HG03460 (cell line): ENCODE results near the gene CCDC177.

Experiments used
- ATAC-seq: cut with Tn5 transposase; IDR thresholded peaks from one replicate; pipeline ENCODE4 v1.9.1; 2021; ENCODE audit not compliant: unreplicated experiment

Gene CCDC177

DNA sequence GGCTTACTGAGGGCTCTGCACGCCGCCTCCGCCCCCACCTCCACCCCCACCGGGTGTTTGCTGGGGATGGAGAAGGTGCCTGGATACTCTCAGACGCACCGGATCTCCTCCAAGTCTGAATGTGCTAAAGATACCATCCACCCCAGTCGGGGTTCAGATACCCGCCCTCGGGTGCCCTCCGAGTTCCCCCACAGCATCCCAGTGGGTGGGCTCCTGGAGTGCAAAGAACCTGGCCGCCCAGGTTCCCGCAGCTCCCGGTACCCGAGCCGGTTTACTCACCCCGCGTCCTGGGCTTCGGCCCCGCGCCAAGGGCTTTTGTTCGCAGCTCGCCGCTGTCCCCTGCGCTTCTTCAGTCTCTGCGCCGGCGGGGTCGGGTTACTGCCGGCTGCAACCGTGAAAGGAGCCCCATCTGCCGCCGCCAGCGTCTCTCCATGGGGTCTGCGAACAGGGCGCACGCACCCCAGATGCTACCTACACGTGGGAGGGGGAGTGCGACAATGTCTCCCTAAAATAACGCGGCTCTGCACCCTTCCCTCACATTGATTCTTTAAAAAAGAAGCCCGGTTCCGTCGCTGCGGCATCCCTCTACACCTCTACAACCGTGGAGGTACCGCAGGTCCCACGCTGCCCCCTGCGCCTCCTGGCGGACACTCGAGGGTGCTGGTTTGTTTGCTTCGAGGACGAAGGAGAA lies at the start of gene CCDC177:
TSS of gene CCDC177 (minus strand) at position 609 of the 691 bp plus-strand sequence. CDS start 1,249 bp downstream, outside the sequence.
- no peak for ATAC-seq

DNA sequence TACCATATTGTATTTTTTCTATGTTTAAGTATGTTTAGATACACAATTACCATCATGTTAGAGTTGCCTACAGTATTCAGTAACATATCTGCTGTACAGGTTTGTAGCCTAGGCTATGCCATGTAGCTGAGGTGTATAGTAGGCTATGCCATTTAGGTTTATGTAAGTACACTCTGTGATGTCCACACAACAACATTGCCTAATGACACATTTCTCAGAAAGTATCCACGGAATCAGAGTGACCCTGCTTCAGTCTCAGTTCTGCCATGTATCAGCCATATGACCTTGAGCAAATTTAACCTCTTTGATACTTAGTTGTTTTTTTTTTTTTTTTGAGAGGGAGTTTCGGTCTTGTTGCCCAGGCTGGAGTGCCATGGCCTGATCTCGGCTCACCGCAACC lies 49.5 kb upstream of the CCDC177 start:
- ATAC-seq = no peak

DNA sequence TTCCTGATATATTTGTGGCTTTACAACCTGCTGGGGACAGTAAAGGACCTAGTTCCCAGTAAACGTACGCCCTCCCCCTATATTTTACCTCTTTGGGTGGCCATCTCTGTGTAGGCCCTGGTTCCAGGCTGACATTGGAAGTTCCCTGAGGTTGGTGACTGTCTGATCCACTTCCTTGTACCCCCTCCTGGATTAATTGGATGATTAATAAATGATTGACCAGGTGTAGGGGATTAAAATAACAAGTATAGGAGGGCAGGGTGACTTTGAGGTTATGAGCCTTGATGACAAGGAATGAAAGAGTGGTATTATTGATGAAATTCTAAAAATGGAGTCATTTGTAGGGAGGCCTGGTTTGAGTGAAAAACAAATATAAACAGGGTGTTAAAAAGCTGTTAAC lies 46.3 kb upstream of the CCDC177 start:
- ATAC-seq = no peak

- no peak for ATAC-seq
Measured at GRCh38 chr14:69620211-69620611, 45.5 kb upstream of the CCDC177 start.

DNA sequence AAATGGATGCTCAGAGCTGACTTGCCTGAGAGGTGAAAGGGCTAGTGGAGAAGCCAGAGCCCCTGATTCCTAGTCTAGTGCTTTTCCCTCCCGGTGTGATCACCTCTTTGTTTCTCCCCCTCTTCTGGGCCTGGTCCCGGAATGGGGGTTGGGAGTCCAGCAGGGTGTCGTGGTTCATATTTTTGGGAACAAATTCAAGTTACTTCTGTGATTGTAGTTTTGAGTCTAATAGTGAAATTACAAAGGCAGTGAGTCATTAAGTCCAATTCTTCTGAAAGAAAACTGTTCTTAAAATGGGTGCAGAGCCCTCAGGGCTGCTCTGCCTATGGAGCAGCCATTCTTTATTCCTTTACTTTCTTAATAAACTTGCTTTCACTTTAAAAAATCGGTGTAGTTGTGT lies 44.3 kb upstream of the CCDC177 start:
- no peak for ATAC-seq

DNA sequence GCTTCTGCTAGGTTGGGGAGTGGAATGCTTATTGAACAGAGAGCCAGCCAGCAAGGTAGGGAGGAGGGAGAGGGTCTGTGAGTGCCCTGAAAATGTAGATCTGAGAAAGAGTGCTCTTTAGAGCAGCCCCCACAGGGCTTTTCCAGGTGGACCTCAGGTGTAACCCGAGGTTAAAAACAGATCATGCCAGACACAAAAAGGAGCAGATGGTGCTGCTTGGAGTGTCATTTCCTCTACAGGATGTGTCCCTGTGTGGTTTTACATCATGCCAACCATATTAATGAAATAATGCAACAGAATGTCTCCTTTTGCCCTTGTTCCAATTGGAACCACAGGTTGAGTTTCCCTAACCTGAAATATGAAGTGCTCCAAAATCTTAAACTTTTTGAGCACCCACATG lies 43.1 kb upstream of the CCDC177 start:
- ATAC-seq = no peak

DNA sequence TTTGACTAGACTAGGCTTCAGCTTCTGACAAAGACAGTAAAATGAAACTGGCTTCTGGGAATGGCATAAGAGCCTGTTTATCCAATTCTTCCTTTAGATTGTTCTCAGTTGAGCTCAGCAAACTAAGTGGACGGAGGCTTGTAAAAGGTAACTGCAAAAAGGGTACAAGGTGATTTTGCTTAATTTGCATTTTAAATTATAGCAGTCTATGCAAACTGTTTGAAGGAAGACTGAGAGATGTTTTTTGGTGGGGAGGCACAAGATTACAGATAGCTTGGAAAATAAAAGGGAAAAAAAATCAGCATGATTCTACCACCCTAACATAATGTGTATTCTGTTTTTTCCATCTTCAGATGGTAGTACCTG lies 41.7 kb upstream of the CCDC177 start:
- no peak for ATAC-seq

DNA sequence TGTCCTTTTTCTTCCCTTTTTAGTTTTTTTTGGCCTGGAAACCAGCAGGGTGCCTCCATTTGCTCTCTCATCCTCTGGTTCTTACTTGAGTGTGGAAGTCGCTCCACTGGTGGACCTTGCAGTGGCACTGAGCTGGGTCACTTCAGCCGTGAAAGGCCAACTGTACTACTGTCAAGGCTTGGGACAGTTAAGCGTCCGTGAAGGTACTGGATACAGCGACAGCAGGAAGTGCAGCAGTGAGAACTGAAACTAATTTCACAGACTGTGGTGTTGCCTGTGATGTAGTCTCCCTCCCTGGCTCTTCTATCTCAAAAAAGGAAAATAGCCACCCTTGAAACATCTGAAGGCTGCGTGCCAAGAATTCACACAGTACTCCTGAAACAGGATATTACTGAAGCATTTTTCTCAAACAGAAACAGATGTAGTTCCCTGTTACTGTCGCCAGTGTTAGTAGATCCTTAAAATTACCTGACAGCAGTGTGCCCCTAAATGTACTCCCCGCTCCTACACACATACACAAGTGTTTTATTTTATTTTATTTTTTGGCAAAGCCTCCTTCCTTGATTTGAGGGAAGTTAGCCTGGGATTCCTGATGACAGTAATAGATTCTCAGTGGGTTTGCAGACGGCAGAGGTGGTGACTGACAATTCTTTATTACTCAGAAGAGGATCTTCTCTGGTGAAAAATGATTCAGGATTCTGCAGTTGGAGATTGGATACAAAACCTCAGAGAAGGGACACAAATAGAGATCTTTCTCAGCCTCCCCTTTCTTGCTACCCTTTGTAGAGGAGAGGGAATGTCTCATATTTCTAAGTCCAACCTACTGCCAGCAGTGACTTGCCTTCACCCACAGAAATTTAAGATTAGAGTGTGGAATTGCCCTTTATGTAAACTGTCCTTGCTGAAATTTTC lies 41.1 kb upstream of the CCDC177 start:
- peak; percentile 50 for ATAC-seq

- no peak for ATAC-seq
Measured at GRCh38 chr14:69615121-69615495, 40.4 kb upstream of the CCDC177 start.

- ATAC-seq = no peak
Measured at GRCh38 chr14:69614592-69614991, 39.9 kb upstream of the CCDC177 start.

DNA sequence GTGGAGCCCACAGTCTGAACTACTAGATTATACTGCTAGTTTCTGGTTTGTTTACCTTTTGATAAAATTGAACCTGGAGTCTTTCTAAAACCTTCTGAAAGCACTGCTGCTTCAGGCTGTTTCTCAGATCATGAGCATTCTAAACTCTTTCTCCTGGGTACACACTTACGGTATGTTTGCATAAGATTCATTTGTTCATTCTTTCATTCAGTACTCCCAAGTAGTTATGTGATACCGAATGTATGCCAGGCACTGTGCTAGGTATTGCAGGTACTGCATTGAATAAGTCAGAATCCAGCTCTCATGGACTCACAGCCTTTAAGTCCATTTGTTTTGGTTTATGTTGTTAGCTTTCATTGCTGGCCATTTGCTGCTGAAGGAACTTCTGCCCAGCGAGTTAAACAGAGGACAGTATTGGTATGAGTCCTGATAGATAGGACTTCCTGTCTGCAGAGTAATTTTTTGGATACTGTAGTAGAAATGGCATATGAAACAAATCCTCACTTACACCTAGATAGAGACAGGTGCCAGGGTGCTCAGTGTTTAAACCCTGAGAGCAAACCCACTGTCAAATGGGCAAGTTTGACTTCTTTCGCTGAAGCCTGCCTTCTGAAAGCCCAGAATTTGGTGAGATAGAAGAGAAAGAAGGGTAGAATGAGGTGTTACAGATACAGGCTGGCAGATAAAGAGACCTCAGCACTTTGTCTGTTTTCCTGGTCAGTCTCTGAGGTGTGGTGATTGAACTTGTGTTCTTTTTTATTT lies 38.8 kb upstream of the CCDC177 start:
- ATAC-seq = no peak

DNA sequence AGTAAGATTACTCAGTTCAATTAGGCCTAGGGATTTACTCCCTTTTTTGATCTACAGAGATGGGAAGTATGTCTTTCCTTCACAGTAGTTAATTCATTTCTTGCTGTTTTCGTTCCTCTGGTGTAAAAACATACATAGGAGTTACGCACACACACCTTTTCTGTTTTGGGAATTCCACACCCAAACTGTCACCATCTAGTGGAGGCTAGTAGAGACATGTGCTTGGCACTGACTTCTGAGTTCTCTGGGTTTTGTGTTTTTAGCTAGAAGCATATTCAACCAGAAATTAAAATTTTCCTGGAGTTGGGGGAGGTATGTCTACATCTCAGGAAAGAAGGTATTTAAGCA lies 38.1 kb upstream of the CCDC177 start:
- ATAC-seq = no peak

DNA sequence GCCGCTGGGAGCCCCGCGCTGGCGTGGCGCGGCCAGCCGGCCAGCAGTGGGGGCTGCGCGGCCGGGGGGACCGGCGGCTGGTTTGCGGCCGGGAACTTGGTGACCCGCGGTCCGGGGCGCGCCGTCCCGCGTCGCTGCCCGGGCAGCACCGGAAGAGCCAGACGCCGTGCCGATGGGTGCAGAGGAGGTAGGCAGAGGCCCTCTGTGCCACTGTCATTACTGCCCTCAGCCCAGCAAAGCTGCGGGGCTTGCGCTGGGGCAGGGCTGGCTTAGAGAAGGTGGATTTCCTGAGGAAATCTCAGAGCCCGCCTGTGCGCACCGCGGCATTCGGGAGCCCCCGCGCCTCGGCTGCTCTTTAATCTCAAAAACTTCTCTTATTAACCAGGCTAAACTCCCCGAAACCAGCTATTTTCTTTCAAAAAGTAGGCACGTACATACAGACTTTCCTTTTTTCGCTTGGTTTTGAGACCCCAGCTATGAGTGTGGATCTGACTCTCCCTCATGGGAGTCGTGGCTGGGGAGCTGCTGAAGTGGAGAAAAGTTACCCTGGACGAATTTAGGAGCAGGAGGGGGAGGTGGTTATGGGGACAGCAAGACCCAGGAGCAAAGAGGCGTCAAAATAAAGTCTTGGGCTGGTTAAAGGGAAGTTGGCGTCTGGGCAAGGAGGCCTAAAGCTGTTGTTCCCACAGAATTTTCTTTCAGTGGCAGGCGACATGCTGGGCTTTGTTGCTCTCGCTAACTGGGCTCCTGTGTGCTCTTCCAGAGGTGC lies 37.5 kb upstream of the CCDC177 start:
- ATAC-seq = peak; percentile 11

- ATAC-seq = peak; percentile 51
Measured at GRCh38 chr14:69611172-69612013, 36.7 kb upstream of the CCDC177 start, which contains the start of gene SUSD6. TSS of gene SUSD6 (plus strand) at chr14:69611596. CDS start at chr14:69658593, 46,997 bp downstream.

DNA sequence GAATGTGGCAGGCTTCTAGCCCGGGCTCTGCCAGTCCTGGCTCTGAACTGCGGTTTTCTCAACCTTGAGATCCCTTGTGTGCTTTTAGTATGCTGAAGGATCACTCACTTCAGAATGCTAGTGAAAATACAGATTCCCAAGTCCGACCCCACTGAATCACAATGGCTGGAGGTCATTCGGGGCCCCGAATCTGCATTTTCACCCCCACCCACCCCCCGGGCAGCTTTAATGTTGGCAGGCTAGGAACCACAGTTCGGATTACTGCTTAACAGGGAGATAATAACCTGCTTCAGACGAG lies 36.2 kb upstream of the CCDC177 start:
- ATAC-seq = no peak

- ATAC-seq = no peak
Measured at GRCh38 chr14:69610020-69610873, 35.6 kb upstream of the CCDC177 start.

DNA sequence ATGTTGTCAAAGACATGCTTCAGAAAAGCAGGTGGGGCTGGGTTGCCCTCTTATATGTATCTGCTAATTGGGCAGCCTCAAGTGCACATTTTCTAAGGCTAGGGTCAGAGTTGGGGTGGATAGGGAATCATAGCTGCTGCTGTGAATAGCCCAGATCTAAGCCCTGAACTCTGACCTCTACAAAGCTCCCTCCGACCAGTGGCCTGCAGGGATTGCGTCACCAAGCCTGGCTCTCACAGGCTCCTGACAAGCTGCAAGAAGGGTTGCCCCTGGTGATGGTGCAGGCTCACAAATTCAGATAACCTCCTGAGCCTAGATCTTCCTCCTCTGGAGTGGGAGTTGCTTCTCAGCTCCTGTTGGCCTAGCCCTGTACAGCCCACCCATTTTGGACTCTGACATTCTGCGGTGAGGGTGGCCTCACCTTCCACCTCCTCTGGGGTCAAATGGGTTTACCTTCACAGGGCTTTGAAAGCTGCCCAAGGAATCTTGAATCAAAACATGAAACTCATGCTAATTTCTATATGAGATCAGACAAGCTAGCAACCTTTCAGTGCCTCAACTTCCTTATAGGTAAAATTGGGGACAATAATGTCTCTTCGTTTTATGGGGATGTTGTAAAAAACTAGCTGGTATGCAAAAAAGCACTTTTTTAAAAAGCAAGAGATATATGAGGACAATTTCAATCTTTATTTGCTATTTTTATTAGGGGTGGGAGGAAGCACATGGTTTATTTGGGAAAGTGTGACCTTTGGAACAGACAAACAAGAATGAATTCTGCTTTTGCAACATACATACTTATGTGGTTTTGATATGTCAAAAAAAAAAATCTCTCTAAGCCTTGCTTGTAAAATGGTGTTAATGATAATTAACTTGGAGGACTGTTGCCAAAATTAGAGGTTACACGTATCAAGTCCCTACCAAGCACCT lies 31.9 kb upstream of the CCDC177 start:
- ATAC-seq = no peak

DNA sequence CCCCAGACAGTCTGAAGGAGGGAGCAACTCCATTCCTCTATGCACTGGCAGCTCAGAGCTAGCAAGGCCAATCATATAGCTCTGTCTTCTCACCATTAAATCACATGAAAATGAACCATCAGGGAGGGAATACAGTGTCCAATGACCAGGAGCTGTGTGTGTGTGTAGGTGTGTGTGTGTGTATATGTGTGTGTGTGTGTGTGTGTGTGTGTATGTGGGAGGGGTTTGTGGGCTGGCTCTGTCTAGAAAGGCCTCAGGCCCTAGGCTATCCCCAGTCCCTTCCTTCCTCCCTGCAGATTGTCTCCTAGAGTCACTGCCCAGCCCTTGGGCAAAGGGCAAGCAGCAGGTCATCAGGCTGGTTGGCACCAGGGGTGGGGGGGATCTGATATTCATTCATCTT lies 31.1 kb upstream of the CCDC177 start:
- ATAC-seq = no peak
